Transverse colon (tissue), 4 donors: Measurements from ENCODE around the gene SLC35F4.

Experiments used
- POLR2A ChIP-seq: fragments of 450-650 bp; IDR thresholded peaks from one replicate; pipeline ENCODE4 v1.6.1; 2016; ENCODE audit warnings: antibody characterized with exemption, mild to moderate bottlenecking, moderate library complexity
- POLR2AphosphoS5 ChIP-seq, 3 donors: sonication (generic); formaldehyde crosslinking; IDR thresholded peaks; one replicate each; pipeline ENCODE4 v1.6.1; 2016; ENCODE audit warnings: antibody characterized with exemption in 3 of 3
- TF ChIP-seq, protein P1 (sequence below), 5 experiments: fragments of 200-600 bp in 3 of 5; fragments of 450-650 bp in 2 of 5; sonication (generic) in 3 of 5; IDR thresholded peaks; 1 replicate in 2 of 5; 2 replicates in 3 of 5; pipeline ENCODE4 v1.5.1; 2016 to 2017; ENCODE audit warnings: antibody characterized with exemption in 5 of 5, inconsistent platforms in 3 of 5, mild to moderate bottlenecking in 2 of 5, moderate library complexity in 1 of 5

DNA sequence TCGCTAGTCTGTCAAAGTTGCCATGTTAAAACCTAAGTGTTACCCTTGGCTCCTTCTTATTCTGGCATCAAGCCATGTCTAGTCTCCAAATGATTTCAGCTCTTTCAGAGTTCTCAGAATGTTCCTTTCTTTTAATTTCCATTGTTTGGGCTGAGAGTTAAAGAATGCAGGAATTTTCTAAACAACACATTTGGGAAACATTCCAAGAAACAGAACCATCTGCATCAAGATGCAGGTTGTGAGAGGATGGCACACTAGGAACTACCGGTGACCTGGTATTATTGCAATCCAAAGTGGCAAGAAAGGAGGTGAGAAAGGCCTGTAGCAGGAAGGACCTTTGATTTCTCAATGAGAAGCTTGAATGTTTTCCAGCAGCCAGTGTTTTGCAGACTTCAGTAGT is 30.1 kb downstream of the SLC35F4 start:
- TF ChIP-seq POLR2AphosphoS5 (IDR thresholded peaks at IDR 0.05) (no peak), POLR2A (no peak)
- TF ChIP-seq, protein P1, sequence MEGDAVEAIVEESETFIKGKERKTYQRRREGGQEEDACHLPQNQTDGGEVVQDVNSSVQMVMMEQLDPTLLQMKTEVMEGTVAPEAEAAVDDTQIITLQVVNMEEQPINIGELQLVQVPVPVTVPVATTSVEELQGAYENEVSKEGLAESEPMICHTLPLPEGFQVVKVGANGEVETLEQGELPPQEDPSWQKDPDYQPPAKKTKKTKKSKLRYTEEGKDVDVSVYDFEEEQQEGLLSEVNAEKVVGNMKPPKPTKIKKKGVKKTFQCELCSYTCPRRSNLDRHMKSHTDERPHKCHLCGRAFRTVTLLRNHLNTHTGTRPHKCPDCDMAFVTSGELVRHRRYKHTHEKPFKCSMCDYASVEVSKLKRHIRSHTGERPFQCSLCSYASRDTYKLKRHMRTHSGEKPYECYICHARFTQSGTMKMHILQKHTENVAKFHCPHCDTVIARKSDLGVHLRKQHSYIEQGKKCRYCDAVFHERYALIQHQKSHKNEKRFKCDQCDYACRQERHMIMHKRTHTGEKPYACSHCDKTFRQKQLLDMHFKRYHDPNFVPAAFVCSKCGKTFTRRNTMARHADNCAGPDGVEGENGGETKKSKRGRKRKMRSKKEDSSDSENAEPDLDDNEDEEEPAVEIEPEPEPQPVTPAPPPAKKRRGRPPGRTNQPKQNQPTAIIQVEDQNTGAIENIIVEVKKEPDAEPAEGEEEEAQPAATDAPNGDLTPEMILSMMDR (IDR thresholded peaks at IDR 0.05): no peak
